Chondrocyte (in vitro differentiated cells): Measurements from ENCODE around the gene ROS1. TPM values are rescaled to one million over a fixed set of nuclear protein-coding genes. Genes with fewer than 3 reads are reported as not detected.
"Not testable (repeated sequence)": the region's sequence is repeated elsewhere in the genome, so short reads cannot be mapped to it uniquely, and the experiment has no call there.

ENCODE experiments used
- DNase-seq: peaks from one replicate; pipeline ENCODE4 v3.0.0; 2021; ENCODE audit warnings: mixed read lengths, low spot score
- H3K27ac Mint-ChIP-seq: one replicate; pipeline ENCODE4 v1.8.0; 2021; ENCODE audit warnings: mild to moderate bottlenecking, moderate library complexity, mixed read lengths; ENCODE audit not compliant: unreplicated experiment
- H3K27me3 Mint-ChIP-seq: 2 replicates; pipeline ENCODE4 v1.8.0; 2021; ENCODE audit warnings: low read depth, mixed read lengths
- H3K36me3 Mint-ChIP-seq: 2 replicates; pipeline ENCODE4 v1.8.0; 2021; ENCODE audit warnings: low read depth, mixed read lengths
- H3K4me1 Mint-ChIP-seq: 2 replicates; pipeline ENCODE4 v1.8.0; 2021; ENCODE audit warnings: low read depth, mild to moderate bottlenecking, mixed read lengths
- H3K4me3 Mint-ChIP-seq: one replicate; pipeline ENCODE4 v1.8.0; 2021; ENCODE audit warnings: mild to moderate bottlenecking, moderate library complexity, mixed read lengths; ENCODE audit not compliant: unreplicated experiment
- H3K9me3 Mint-ChIP-seq: 2 replicates; pipeline ENCODE4 v1.8.0; 2021; ENCODE audit warnings: low read depth, mixed read lengths
- total RNA-seq: library from RNA; stranded (reverse); gene quantifications from 3 replicates; pipeline ENCODE4 v1.2.1, GENCODE V29; 2021
- TF ChIP-seq, protein P1 (sequence below): fragments of 200-600 bp; sonication (generic); IDR thresholded peaks from 2 replicates; pipeline ENCODE4 v1.5.0; 2021; ENCODE audit warnings: antibody characterized with exemption, mild to moderate bottlenecking, moderate library complexity

The ROS1 gene
- total RNA-seq, 1 donor from 2014 or later, result not detected

DNA sequence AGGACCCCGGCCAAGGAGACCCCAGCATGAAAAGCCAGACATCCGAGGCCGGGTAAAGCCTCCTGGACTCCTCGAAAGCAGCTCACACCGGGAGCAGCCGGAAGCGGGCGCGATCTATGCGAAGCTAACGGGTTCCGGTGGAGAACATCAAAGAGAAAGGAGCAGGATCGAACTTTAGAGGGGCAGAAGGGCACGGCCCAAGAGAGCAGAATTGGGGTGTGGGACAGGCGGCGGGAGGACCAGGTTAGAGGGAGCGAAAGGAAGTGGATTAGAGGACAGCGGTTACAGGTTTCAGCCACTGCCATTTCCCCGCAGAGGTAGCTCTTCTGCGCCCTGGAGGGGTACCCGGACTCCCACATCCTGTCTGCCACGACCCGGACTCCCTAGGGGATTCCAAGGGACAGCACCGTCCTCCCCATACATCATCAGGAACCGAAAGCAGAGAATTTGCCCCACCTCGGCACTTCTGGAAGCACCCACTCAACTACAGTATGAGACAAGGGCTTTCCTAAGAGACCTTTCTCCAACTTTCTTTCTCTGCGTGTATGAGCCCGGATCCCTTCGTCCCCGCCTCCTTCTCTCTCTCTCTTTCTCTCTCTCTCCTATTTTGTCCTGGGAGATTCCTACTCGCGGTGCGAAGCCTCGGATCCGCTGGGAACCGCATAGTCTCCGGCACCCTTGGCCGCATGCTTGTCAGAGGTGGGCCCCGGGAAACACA is 160.9 kb downstream of the ROS1 start:
- Mint-ChIP-seq H3K36me3 (peaks cover 3% of the 10 kb centered on the region), H3K4me1 (peaks cover 15% of the 10 kb centered on the region), H3K27me3 (peaks cover 82% of the 10 kb centered on the region), H3K9me3 (no peaks in the 10 kb centered on the region), H3K27ac (no peak overlapping the region), H3K4me3 (peak overlapping the region; percentile 64)
- no peak for DNase-seq
- TF ChIP-seq, protein P1, sequence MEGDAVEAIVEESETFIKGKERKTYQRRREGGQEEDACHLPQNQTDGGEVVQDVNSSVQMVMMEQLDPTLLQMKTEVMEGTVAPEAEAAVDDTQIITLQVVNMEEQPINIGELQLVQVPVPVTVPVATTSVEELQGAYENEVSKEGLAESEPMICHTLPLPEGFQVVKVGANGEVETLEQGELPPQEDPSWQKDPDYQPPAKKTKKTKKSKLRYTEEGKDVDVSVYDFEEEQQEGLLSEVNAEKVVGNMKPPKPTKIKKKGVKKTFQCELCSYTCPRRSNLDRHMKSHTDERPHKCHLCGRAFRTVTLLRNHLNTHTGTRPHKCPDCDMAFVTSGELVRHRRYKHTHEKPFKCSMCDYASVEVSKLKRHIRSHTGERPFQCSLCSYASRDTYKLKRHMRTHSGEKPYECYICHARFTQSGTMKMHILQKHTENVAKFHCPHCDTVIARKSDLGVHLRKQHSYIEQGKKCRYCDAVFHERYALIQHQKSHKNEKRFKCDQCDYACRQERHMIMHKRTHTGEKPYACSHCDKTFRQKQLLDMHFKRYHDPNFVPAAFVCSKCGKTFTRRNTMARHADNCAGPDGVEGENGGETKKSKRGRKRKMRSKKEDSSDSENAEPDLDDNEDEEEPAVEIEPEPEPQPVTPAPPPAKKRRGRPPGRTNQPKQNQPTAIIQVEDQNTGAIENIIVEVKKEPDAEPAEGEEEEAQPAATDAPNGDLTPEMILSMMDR, result no peak

GRCh38 chr6:117264369-117264691 is 161.4 kb downstream of the ROS1 start:
- Mint-ChIP-seq H3K36me3 (peaks cover 3% of the 10 kb centered on the region), H3K27ac (no peak overlapping the region), H3K4me3 (peak overlapping the region; percentile 64), H3K4me1 (peaks cover 13% of the 10 kb centered on the region), H3K9me3 (no peaks in the 10 kb centered on the region), H3K27me3 (peaks cover 79% of the 10 kb centered on the region)
- TF ChIP-seq, protein P1, result no peak
- no peak for DNase-seq

- Mint-ChIP-seq H3K4me3 (no peak overlapping the region), H3K9me3 (no peaks in the 10 kb centered on the region), H3K27ac (no peak overlapping the region), H3K4me1 (peaks cover 13% of the 10 kb centered on the region), H3K36me3 (no peaks in the 10 kb centered on the region), H3K27me3 (peaks cover 74% of the 10 kb centered on the region)
- TF ChIP-seq, protein P1, result no peak
- peak; percentile 82 for DNase-seq
These were observed 162.3 kb downstream of the ROS1 start for GRCh38 chr6:117263353-117263927.

DNA sequence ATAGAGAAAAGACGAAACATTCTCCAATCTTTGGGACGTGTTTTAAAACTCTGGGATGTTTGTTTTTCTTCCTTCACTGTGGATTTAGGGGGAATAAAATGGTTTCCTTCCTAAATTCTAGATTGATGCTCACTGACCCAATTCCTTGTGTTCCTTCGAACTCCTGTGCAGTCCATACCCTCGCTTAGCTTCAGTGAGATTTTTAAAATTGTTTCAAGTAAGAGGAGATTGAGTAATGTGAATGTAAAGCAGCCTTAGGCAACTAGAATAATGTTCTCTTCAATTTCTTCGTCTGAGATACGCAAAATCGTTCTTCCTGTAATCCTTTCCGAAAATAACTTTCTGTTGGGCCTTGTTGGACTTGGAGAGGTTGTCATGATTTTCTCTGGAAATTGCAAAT is 162.9 kb downstream of the ROS1 start:
- Mint-ChIP-seq H3K4me1 (peaks cover 13% of the 10 kb centered on the region), H3K4me3 (no peak overlapping the region), H3K27ac (no peak overlapping the region), H3K27me3 (peaks cover 72% of the 10 kb centered on the region), H3K9me3 (peaks cover 1% of the 10 kb centered on the region), H3K36me3 (no peaks in the 10 kb centered on the region)
- TF ChIP-seq, protein P1, result no peak
- no peak for DNase-seq

GRCh38 chr6:117253785-117254184 is 172.0 kb downstream of the ROS1 start:
- no peaks in the 10 kb centered on the region for H3K4me1 Mint-ChIP-seq
- H3K9me3 Mint-ChIP-seq, result peaks cover 3% of the 10 kb centered on the region
- no peak for DNase-seq
- H3K27ac Mint-ChIP-seq, result no peak overlapping the region
- TF ChIP-seq, protein P1, result no peak
- peaks cover 22% of the 10 kb centered on the region for H3K27me3 Mint-ChIP-seq
- H3K4me3 Mint-ChIP-seq, result no peak overlapping the region
- H3K36me3 Mint-ChIP-seq, result no peaks in the 10 kb centered on the region

- not testable (repeated sequence) for H3K4me1 Mint-ChIP-seq, H3K27ac Mint-ChIP-seq
These were observed 180.8 kb downstream of the ROS1 start for GRCh38 chr6:117244979-117245378.

DNA sequence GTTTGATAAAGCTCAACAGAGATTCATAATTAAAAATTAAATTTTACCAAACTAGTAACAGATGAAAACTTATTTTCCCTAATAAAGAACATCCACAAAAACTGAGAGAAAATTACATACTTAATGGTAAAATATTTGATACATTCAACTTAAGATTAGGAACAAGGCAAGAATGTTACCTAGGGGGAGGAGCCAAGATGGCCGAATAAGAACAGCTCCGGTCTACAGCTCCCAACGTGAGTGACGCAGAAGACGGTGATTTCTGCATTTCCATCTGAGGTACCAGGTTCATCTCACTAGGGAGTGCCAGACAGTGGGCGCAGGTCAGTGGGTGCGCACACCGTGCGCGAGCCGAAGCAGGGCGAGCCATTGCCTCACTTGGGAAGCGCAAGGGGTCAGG is 181.2 kb downstream of the ROS1 start:
- not testable (repeated sequence) for DNase-seq, H3K27ac Mint-ChIP-seq, H3K36me3 Mint-ChIP-seq, H3K9me3 Mint-ChIP-seq, H3K4me1 Mint-ChIP-seq, H3K27me3 Mint-ChIP-seq
- peak overlapping the region; percentile 12 for H3K4me3 Mint-ChIP-seq

More at GRCh38 chr6:117244979-117245378, 180.8 kb downstream of the ROS1 start:
- not testable (repeated sequence) for DNase-seq, H3K36me3 Mint-ChIP-seq, H3K9me3 Mint-ChIP-seq, H3K27me3 Mint-ChIP-seq
- peak overlapping the region; percentile 12 for H3K4me3 Mint-ChIP-seq
